Neuronal stem cell (in vitro differentiated cells): ENCODE measurements around the gene UBN1.

ENCODE experiments used
- DNase-seq: peaks from one replicate; pipeline ENCODE4 v3.0.0-alpha.2; 2013; ENCODE audit warnings: low spot score
- H2AFZ ChIP-seq: one replicate; pipeline ENCODE4 v1.6.1; 2013; ENCODE audit warnings: mild to moderate bottlenecking, low read length, inconsistent platforms
- H2AK5ac ChIP-seq: 2 replicates; pipeline ENCODE4 v1.6.1; 2013; ENCODE audit warnings: low read depth, mild to moderate bottlenecking, inconsistent platforms, low read length, moderate library complexity, mixed read lengths
- H2BK120ac ChIP-seq: 2 replicates; pipeline ENCODE4 v1.6.1; 2013; ENCODE audit warnings: low read depth, mild to moderate bottlenecking, inconsistent platforms, low read length, moderate library complexity, mixed read lengths
- H2BK12ac ChIP-seq: one replicate; pipeline ENCODE4 v1.6.1; 2013; ENCODE audit warnings: low read length, inconsistent platforms
- H2BK15ac ChIP-seq: 2 replicates; pipeline ENCODE4 v1.6.1; 2013; ENCODE audit warnings: mild to moderate bottlenecking, low read length, inconsistent platforms, mixed read lengths
- H2BK5ac ChIP-seq: one replicate; pipeline ENCODE4 v1.6.1; 2013; ENCODE audit warnings: inconsistent platforms, mild to moderate bottlenecking, low read length, moderate library complexity
- H3K14ac ChIP-seq: one replicate; pipeline ENCODE4 v1.6.1; 2013; ENCODE audit warnings: low read length, inconsistent platforms
- H3K18ac ChIP-seq: 2 replicates; pipeline ENCODE4 v1.6.1; 2013; ENCODE audit warnings: low read length, inconsistent platforms
- H3K23ac ChIP-seq: 2 replicates; pipeline ENCODE4 v1.6.1; 2013; ENCODE audit warnings: low read depth, mild to moderate bottlenecking, mixed read lengths, low read length, inconsistent platforms; ENCODE audit not compliant: poor library complexity
- H3K27ac ChIP-seq: replicated peaks from 3 replicates; pipeline ENCODE4 v1.5.1; 2013; ENCODE audit warnings: low read length, inconsistent platforms
- H3K27me3 ChIP-seq, 3 experiments: 2 replicates each; pipeline ENCODE4 v1.6.1; 2013; ENCODE audit warnings: low read length in 3 of 3, mild to moderate bottlenecking in 2 of 3, inconsistent platforms in 1 of 3, low read depth in 1 of 3, mixed read lengths in 1 of 3, moderate library complexity in 1 of 3; ENCODE audit not compliant: control insufficient read depth in 3 of 3, insufficient read depth in 3 of 3
- H3K36me3 ChIP-seq, 2 donors: replicated peaks in 1 of 2; 2 replicates each; pipeline ENCODE4 v1.6.1; 2013; ENCODE audit warnings: low read length in 2 of 2; ENCODE audit not compliant: control insufficient read depth in 2 of 2, insufficient read depth in 2 of 2
- H3K4ac ChIP-seq: 2 replicates; pipeline ENCODE4 v1.6.1; 2013; ENCODE audit warnings: inconsistent platforms, mild to moderate bottlenecking, low read length, moderate library complexity
- H3K4me1 ChIP-seq, 2 donors: 1 replicate in 1 of 2; 2 replicates in 1 of 2; pipeline ENCODE4 v1.6.1; 2013; ENCODE audit warnings: low read length in 2 of 2, low read depth in 1 of 2; ENCODE audit not compliant: control insufficient read depth in 2 of 2, insufficient read depth in 1 of 2
- H3K4me2 ChIP-seq: one replicate; pipeline ENCODE4 v1.6.1; 2013; ENCODE audit warnings: mild to moderate bottlenecking, low read length, inconsistent platforms; ENCODE audit not compliant: insufficient read depth, poor library complexity, severe bottlenecking
- H3K4me3 ChIP-seq, 2 donors: 2 replicates each; pipeline ENCODE4 v1.5.1; 2013; ENCODE audit warnings: low read length in 2 of 2, mild to moderate bottlenecking in 2 of 2, inconsistent platforms in 1 of 2, moderate library complexity in 1 of 2
- H3K79me1 ChIP-seq: one replicate; pipeline ENCODE4 v1.6.1; 2013; ENCODE audit warnings: low read depth, mild to moderate bottlenecking, inconsistent platforms, low read length, moderate library complexity
- H3K9ac ChIP-seq: one replicate; pipeline ENCODE4 v1.6.1; 2013; ENCODE audit warnings: mild to moderate bottlenecking, low read depth, low read length, inconsistent platforms; ENCODE audit not compliant: poor library complexity
- H3K9me3 ChIP-seq, 2 donors: replicated peaks in 1 of 2; 2 replicates each; pipeline versions ENCODE3 to v1.6.1; 2013; ENCODE audit warnings: low read length in 2 of 2, mild to moderate bottlenecking in 2 of 2, inconsistent platforms in 1 of 2, low read depth in 1 of 2, mixed read lengths in 1 of 2, moderate library complexity in 1 of 2; ENCODE audit not compliant: control insufficient read depth in 2 of 2, insufficient read depth in 1 of 2
- H4K8ac ChIP-seq: one replicate; pipeline ENCODE4 v1.6.1; 2013; ENCODE audit warnings: low read depth, mild to moderate bottlenecking, inconsistent platforms, low read length, moderate library complexity
- H4K91ac ChIP-seq: one replicate; pipeline ENCODE4 v1.6.1; 2013; ENCODE audit warnings: low read length, low read depth, mild to moderate bottlenecking, inconsistent platforms; ENCODE audit not compliant: poor library complexity
- WGBS, 2 donors: extraction: QIAGEN DNeasy Blood & Tissue Kit; methylation state at CpG; one replicate each; pipeline ENCODE4 v1.1.7; 2013; ENCODE audit warnings: missing lambda C conversion rate in 2 of 2, mixed read lengths in 1 of 2; ENCODE audit not compliant: insufficient read length in 2 of 2, insufficient replicate concordance in 1 of 2; ENCODE audit errors: extremely low coverage in 2 of 2; 5-methylcytosine and 5-hydroxymethylcytosine counted together

Gene UBN1

DNA sequence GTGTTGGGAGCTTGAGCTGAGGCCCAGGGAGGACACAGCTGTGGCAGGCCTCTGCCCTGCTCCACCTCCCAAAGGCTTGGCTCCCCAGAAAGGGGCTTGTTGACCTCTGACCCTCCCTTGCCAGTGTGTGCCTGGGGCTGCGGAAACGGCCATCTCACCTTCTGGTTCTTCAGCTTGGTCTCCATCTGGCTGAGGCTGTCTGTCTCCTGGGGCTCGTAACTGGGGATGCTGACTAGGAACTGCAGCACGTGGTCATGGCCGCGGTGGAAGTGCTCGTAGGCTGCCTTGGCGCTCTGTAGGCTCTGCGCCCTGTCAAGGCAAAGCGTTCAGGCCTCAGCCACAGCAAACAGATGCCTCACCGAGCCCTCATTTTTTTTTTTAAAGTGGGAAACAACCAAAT, 42.7 kb downstream of the UBN1 start:
- no peak for DNase-seq
- no CpG with 5 or more reads among the region's 11 CpGs for WGBS, 2 donors

DNA sequence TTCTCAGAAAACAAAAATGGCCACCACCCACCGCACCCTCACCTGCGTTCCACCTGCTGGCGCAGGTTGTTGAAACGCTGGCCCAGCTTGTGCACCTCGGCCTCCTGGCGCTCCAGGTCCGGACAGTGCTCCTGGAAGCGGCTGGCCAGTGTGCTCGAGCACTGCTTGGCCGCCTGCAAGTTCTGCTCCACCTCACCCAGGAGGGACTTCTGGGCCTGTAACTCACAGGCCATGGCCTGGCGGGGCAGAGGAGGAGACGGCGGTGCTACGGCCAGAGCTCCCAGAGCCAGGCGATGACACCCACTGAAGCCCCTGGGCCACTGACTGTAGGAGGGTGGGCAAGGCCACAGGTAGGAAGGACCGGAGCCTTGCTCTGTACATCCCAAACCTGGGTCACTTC, 43.4 kb downstream of the UBN1 start:
- Histone ChIP-seq H3K9ac (peak overlapping the region; percentile 70), H3K18ac (no peak overlapping the region), H2AK5ac (no peak overlapping the region), H3K14ac (no peak overlapping the region), H2BK120ac (no peak overlapping the region), H3K79me1 (peaks cover 2% of the 10 kb centered on the region), H3K9me3 (no peaks in the 10 kb centered on the region), H3K4me1 (no peaks in the 10 kb centered on the region), H3K4me2 (no peak overlapping the region), H4K8ac (no peak overlapping the region), H2AFZ (no peak overlapping the region), H2BK15ac (no peak overlapping the region), H2BK5ac (peak overlapping the region; percentile 39), H2BK12ac (no peak overlapping the region), H3K27me3 (no peaks in the 10 kb centered on the region), H3K4me3 (no peak overlapping the region), H3K23ac (peak overlapping the region; percentile 31), H3K27ac (no peak overlapping the region), H4K91ac (no peak overlapping the region), H3K36me3 (peaks cover 12 to 18% of the 10 kb centered on the region in 2 donors), H3K4ac (peak overlapping the region; percentile 53)
- DNase-seq = no peak
- WGBS, 2 donors = no CpG with 5 or more reads among the region's 16 CpGs

More for the DNA sequence above, 42.7 kb downstream of the UBN1 start:
- Histone ChIP-seq H2BK5ac (no peak overlapping the region), H3K4me1 (no peaks in the 10 kb centered on the region), H3K9ac (peak overlapping the region; percentile 38), H3K27ac (no peak overlapping the region), H3K23ac (no peak overlapping the region), H4K91ac (no peak overlapping the region), H3K18ac (no peak overlapping the region), H2BK12ac (no peak overlapping the region), H3K4me3 (no peak overlapping the region), H3K4ac (no peak overlapping the region), H2BK15ac (no peak overlapping the region), H3K14ac (no peak overlapping the region), H3K9me3 (no peaks in the 10 kb centered on the region), H3K27me3 (no peaks in the 10 kb centered on the region), H2AK5ac (no peak overlapping the region), H2BK120ac (no peak overlapping the region), H3K36me3 (peaks cover 18 to 24% of the 10 kb centered on the region in 2 donors), H3K4me2 (no peak overlapping the region), H2AFZ (no peak overlapping the region), H3K79me1 (peaks cover 2% of the 10 kb centered on the region), H4K8ac (no peak overlapping the region)

DNA sequence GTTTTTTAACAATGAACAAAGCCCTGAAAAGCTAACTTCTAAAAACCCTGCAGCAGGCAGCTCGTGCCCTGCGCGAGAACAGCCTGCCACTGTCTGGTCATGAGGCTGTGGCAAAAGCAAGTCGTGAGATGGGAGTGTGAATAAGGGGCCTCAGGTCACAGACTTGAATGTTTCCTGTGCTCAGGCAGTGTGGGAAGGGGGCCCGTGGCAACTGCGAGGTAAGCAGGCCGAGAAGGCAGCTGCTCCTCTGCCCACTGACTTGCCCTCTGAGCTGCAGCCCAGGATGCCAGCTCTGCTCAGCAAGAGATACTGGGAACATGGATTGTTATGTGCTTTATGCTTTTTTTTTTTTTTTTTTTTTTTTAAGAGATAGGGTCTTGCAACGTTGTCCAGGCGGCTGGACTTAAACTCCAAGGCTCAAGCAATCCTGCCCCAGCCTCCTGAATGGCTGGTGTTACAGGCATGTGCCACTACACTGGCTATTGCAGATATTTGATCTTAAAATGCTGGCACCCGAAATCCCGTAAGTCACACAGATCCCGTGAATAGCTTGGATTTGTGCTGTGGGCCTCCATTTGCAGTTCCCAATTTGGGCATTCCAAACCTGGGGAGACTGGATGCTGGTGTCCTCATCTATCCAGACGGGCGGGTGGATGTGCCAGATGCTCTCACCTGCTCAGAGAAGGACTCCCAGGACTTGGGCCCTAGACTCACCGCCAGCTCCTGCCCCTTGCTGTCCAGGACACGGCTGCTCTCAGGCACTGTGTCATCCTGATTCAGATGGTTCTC, 44.0 kb downstream of the UBN1 start:
- no peaks in the 10 kb centered on the region for H3K9me3 ChIP-seq
- H2BK5ac ChIP-seq = peak overlapping the region; percentile 39
- H3K27ac ChIP-seq = no peak overlapping the region
- no peak overlapping the region for H4K8ac ChIP-seq
- H3K4me3 ChIP-seq = no peak overlapping the region
- H3K27me3 ChIP-seq = no peaks in the 10 kb centered on the region
- H3K79me1 ChIP-seq = peaks cover 2% of the 10 kb centered on the region
- no peak overlapping the region for H3K4me2 ChIP-seq
- no peak overlapping the region for H3K4ac ChIP-seq
- peak overlapping the region; percentile 31 for H3K23ac ChIP-seq
- no peak overlapping the region for H4K91ac ChIP-seq
- H3K4me1 ChIP-seq = no peaks in the 10 kb centered on the region
- no peak overlapping the region for H2BK12ac ChIP-seq
- no peak overlapping the region for H2BK15ac ChIP-seq
- H3K14ac ChIP-seq = no peak overlapping the region
- H2AK5ac ChIP-seq = peak overlapping the region; percentile 52
- DNase-seq = no peak
- H2BK120ac ChIP-seq = no peak overlapping the region
- WGBS, 2 donors = no CpG with 5 or more reads among the region's 16 CpGs
- H2AFZ ChIP-seq = no peak overlapping the region
- H3K9ac ChIP-seq = peak overlapping the region; percentile 21
- no peak overlapping the region for H3K18ac ChIP-seq
- peaks cover 9 to 12% of the 10 kb centered on the region in 2 donors for H3K36me3 ChIP-seq

DNA sequence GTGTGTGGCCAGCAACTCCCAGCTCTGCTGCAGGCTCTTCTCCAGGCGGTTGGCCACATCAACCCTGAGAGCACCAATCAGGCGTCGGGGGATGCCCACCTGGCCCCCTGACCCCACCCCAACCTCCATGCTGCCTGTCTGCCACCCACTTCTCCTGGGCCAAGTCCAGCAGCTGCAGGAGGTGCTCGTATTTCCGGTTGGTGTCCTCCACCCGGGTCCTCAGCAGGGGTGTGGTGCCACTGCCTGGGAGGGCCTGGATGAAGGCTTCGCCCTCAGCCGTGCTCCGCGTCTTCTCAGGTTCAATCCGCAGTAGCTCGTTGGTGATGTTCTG, 44.6 kb downstream of the UBN1 start:
- Histone ChIP-seq H3K23ac (no peak overlapping the region), H3K18ac (no peak overlapping the region), H3K79me1 (peaks cover 2% of the 10 kb centered on the region), H3K4ac (no peak overlapping the region), H2BK15ac (no peak overlapping the region), H4K91ac (no peak overlapping the region), H3K27me3 (no peaks in the 10 kb centered on the region), H3K4me3 (no peak overlapping the region), H3K36me3 (peaks cover 9% of the 10 kb centered on the region in 2 donors), H3K4me1 (no peaks in the 10 kb centered on the region), H3K9me3 (no peaks in the 10 kb centered on the region), H3K4me2 (no peak overlapping the region), H2AK5ac (peak overlapping the region; percentile 52), H3K27ac (no peak overlapping the region), H2BK120ac (no peak overlapping the region), H2AFZ (no peak overlapping the region), H2BK5ac (no peak overlapping the region), H4K8ac (no peak overlapping the region), H3K14ac (no peak overlapping the region), H2BK12ac (no peak overlapping the region), H3K9ac (no peak overlapping the region)
- no peak for DNase-seq
- WGBS, 2 donors = no CpG with 5 or more reads among the region's 12 CpGs
